Measurements from ENCODE around the gene PRODH2. TPM values are rescaled to one million over a fixed set of nuclear protein-coding genes. Genes with fewer than 3 reads are reported as not detected.

Gene PRODH2
- total RNA-seq, 1 experiment from 2014 or later: 0.44 TPM

GRCh38 chr19:35792312-35792711, 20.3 kb downstream of the PRODH2 start:
- no peak for TF ChIP-seq SIN3A (IDR thresholded peaks at IDR 0.05; ENCODE audit: low read depth)
- no peak for TF ChIP-seq SRF (IDR thresholded peaks at IDR 0.05; ENCODE audit: low read depth)
- no peak for TF ChIP-seq ZNF274 (IDR thresholded peaks at IDR 0.05; ENCODE audit: low read depth, low read length)
- TF ChIP-seq RAD21 (IDR thresholded peaks at IDR 0.05; ENCODE audit: low read depth): no peak
- no peak for TF ChIP-seq POLR2AphosphoS5 (IDR thresholded peaks at IDR 0.05; ENCODE audit: low read depth, low read length)
- no peak for TF ChIP-seq TCF7L2 (IDR thresholded peaks at IDR 0.05; ENCODE audit: borderline replicate concordance, extremely low read depth, insufficient read depth, insufficient read length)
- no peak for TF ChIP-seq CTCF (IDR thresholded peaks at IDR 0.05 in 2 of 3, conservative IDR thresholded peaks at IDR 0.05 in 1 of 3; ENCODE audit: borderline replicate concordance in 1 of 3, insufficient read depth in 1 of 3, low read depth in 2 of 3, low read length in 2 of 3)
- TF ChIP-seq CBX3 (IDR thresholded peaks at IDR 0.05; ENCODE audit: low read depth): no peak
- no peak for TF ChIP-seq EZH2 (IDR thresholded peaks at IDR 0.05)
- TF ChIP-seq ELF1 (IDR thresholded peaks at IDR 0.05; ENCODE audit: borderline replicate concordance, low read depth): no peak
- no peak for TF ChIP-seq MAX (IDR thresholded peaks at IDR 0.05)
- no peak for TF ChIP-seq REST (IDR thresholded peaks at IDR 0.05; ENCODE audit: low read depth)
- TF ChIP-seq, protein P1, sequence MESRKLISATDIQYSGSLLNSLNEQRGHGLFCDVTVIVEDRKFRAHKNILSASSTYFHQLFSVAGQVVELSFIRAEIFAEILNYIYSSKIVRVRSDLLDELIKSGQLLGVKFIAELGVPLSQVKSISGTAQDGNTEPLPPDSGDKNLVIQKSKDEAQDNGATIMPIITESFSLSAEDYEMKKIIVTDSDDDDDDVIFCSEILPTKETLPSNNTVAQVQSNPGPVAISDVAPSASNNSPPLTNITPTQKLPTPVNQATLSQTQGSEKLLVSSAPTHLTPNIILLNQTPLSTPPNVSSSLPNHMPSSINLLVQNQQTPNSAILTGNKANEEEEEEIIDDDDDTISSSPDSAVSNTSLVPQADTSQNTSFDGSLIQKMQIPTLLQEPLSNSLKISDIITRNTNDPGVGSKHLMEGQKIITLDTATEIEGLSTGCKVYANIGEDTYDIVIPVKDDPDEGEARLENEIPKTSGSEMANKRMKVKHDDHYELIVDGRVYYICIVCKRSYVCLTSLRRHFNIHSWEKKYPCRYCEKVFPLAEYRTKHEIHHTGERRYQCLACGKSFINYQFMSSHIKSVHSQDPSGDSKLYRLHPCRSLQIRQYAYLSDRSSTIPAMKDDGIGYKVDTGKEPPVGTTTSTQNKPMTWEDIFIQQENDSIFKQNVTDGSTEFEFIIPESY (IDR thresholded peaks at IDR 0.05; ENCODE audit: extremely low read depth, insufficient replicate concordance, low read length): no peak
- no peak for TF ChIP-seq JUND (IDR thresholded peaks at IDR 0.05)
- no peak for TF ChIP-seq YY1 (IDR thresholded peaks at IDR 0.05; ENCODE audit: extremely low read depth, insufficient replicate concordance, low read depth, low read length)
- no peak for TF ChIP-seq FOSL1 (IDR thresholded peaks at IDR 0.05; ENCODE audit: low read depth)
- no peaks in the 10 kb centered on the region for H3K36me3 ChIP-seq (ENCODE audit: control insufficient read depth in 1 of 2, insufficient read depth in 2 of 2, low read length in 2 of 2)
- no peak overlapping the region for H3K4me3 ChIP-seq (replicated peaks in 1 of 2; ENCODE audit: low read depth in 1 of 2, low read length in 2 of 2)
- CTCF ChIA-PET: no interaction called here
- no peaks in the 10 kb centered on the region for H3K9me3 ChIP-seq (ENCODE audit: control insufficient read depth in 1 of 2, insufficient read depth in 1 of 2, low read depth in 1 of 2, low read length in 2 of 2)
- H3K27ac ChIP-seq (ENCODE audit: low read depth, low read length): no peak overlapping the region
- RAD21 ChIA-PET (ENCODE audit: low non-redundant PET in 1 of 2, low total read pairs in 2 of 2, uncharacterized antibody in 2 of 2, unreplicated experiment in 2 of 2): no interaction called here
- no peak overlapping the region for H3K9ac ChIP-seq (ENCODE audit: low read length)
- ATAC-seq: no peak
- intact Hi-C loops (cut with micrococcal nuclease): no loop called here
- no peaks in the 10 kb centered on the region for H3K27me3 ChIP-seq (ENCODE audit: insufficient read depth, low read length)
- no peaks in the 10 kb centered on the region for H3K79me2 ChIP-seq (ENCODE audit: insufficient read depth, low read length)
- no peak overlapping the region for H3K4me2 ChIP-seq (ENCODE audit: low read length)
- H4K20me1 ChIP-seq (ENCODE audit: insufficient read depth): no peaks in the 10 kb centered on the region
- no peaks in the 10 kb centered on the region for H3K9me2 ChIP-seq (ENCODE audit: insufficient read depth)
- peaks cover 0 to 5% of the 10 kb centered on the region in 2 experiments; a peak in 2 of 4 replicates for H3K4me1 ChIP-seq (ENCODE audit: control insufficient read depth in 1 of 2, insufficient read depth in 2 of 2, low read length in 2 of 2)
- no peak for DNase-seq (ENCODE audit: low read depth, low spot score)
- no TSS peak for BruUV-seq (replicated peaks)
- no peak overlapping the region for H2AFZ ChIP-seq (ENCODE audit: low read depth, low read length, poor library complexity, severe bottlenecking)
- POLR2A ChIA-PET: no interaction called here
